ENCODE data around the gene BLOC1S3.

Gene BLOC1S3

GRCh38 chr19:45178262-45179071 lies at the start of gene BLOC1S3:
Gene BLOC1S3, plus strand, starts transcription at chr19:45178784. Its CDS starts 513 bp downstream, at chr19:45179297.
- peak within 1 kb of the TSS; percentile 92 for H3K4me3 ChIP-seq (ENCODE audit: low read depth, low read length)
- DNase-seq (ENCODE audit: low read depth), result peak; percentile 100

- no peak overlapping the region for H3K4me3 ChIP-seq (ENCODE audit: low read depth, low read length)
- DNase-seq (ENCODE audit: low read depth), result no peak
Observed at GRCh38 chr19:45128806-45129205, 49.8 kb upstream of the BLOC1S3 start.

- no peak for DNase-seq (ENCODE audit: low read depth)
- H3K4me3 ChIP-seq (ENCODE audit: low read depth, low read length), result no peak overlapping the region
Observed at GRCh38 chr19:45130236-45130635, 48.3 kb upstream of the BLOC1S3 start.

- DNase-seq (ENCODE audit: low read depth), result no peak
- H3K4me3 ChIP-seq (ENCODE audit: low read depth, low read length), result no peak overlapping the region
Observed at GRCh38 chr19:45130888-45131615, 47.5 kb upstream of the BLOC1S3 start.

GRCh38 chr19:45133661-45134060 lies 44.9 kb upstream of the BLOC1S3 start:
- H3K4me3 ChIP-seq (ENCODE audit: low read depth, low read length), result no peak overlapping the region
- no peak for DNase-seq (ENCODE audit: low read depth)

- H3K4me3 ChIP-seq (ENCODE audit: low read depth, low read length), result no peak overlapping the region
- no peak for DNase-seq (ENCODE audit: low read depth)
Observed at GRCh38 chr19:45135176-45135885, 43.3 kb upstream of the BLOC1S3 start.

- no peak overlapping the region for H3K4me3 ChIP-seq (ENCODE audit: low read depth, low read length)
- no peak for DNase-seq (ENCODE audit: low read depth)
Observed at GRCh38 chr19:45136507-45137178, 41.9 kb upstream of the BLOC1S3 start.

- no peak overlapping the region for H3K4me3 ChIP-seq (ENCODE audit: low read depth, low read length)
- no peak for DNase-seq (ENCODE audit: low read depth)
Observed at GRCh38 chr19:45137179-45137761, 41.3 kb upstream of the BLOC1S3 start.

GRCh38 chr19:45138303-45138751 lies 40.3 kb upstream of the BLOC1S3 start:
- DNase-seq (ENCODE audit: low read depth), result no peak
- no peak overlapping the region for H3K4me3 ChIP-seq (ENCODE audit: low read depth, low read length)

GRCh38 chr19:45139286-45140143 lies 39.1 kb upstream of the BLOC1S3 start:
- H3K4me3 ChIP-seq (ENCODE audit: low read depth, low read length), result no peak overlapping the region
- no peak for DNase-seq (ENCODE audit: low read depth)

- no peak for DNase-seq (ENCODE audit: low read depth)
- no peak overlapping the region for H3K4me3 ChIP-seq (ENCODE audit: low read depth, low read length)
Observed at GRCh38 chr19:45140144-45140503, 38.5 kb upstream of the BLOC1S3 start.

GRCh38 chr19:45140533-45140932 lies 38.1 kb upstream of the BLOC1S3 start:
- no peak for DNase-seq (ENCODE audit: low read depth)
- no peak overlapping the region for H3K4me3 ChIP-seq (ENCODE audit: low read depth, low read length)

GRCh38 chr19:45141203-45141900 lies 37.2 kb upstream of the BLOC1S3 start:
- H3K4me3 ChIP-seq (ENCODE audit: low read depth, low read length), result no peak overlapping the region
- DNase-seq (ENCODE audit: low read depth), result no peak

GRCh38 chr19:45142016-45142725 lies 36.4 kb upstream of the BLOC1S3 start:
- no peak for DNase-seq (ENCODE audit: low read depth)
- no peak overlapping the region for H3K4me3 ChIP-seq (ENCODE audit: low read depth, low read length)

- H3K4me3 ChIP-seq (ENCODE audit: low read depth, low read length), result no peak overlapping the region
- DNase-seq (ENCODE audit: low read depth), result no peak
Observed at GRCh38 chr19:45142726-45143110, 35.9 kb upstream of the BLOC1S3 start.

- DNase-seq (ENCODE audit: low read depth), result no peak
- no peak overlapping the region for H3K4me3 ChIP-seq (ENCODE audit: low read depth, low read length)
Observed at GRCh38 chr19:45144431-45145269, 33.9 kb upstream of the BLOC1S3 start.

Data from skeletal muscle cell (primary cell).